ENCODE measurements around the gene APOBEC3H. TPM values are rescaled to one million over a fixed set of nuclear protein-coding genes. Genes with fewer than 3 reads are reported as not detected.

The APOBEC3H gene
- total and polyA plus RNA-seq, 9 of the 15 experiments (the other 6 are each of a cell fraction or from before 2014, with no cell fraction given) = 0.10 to 0.21 TPM; not detected in 7

DNA sequence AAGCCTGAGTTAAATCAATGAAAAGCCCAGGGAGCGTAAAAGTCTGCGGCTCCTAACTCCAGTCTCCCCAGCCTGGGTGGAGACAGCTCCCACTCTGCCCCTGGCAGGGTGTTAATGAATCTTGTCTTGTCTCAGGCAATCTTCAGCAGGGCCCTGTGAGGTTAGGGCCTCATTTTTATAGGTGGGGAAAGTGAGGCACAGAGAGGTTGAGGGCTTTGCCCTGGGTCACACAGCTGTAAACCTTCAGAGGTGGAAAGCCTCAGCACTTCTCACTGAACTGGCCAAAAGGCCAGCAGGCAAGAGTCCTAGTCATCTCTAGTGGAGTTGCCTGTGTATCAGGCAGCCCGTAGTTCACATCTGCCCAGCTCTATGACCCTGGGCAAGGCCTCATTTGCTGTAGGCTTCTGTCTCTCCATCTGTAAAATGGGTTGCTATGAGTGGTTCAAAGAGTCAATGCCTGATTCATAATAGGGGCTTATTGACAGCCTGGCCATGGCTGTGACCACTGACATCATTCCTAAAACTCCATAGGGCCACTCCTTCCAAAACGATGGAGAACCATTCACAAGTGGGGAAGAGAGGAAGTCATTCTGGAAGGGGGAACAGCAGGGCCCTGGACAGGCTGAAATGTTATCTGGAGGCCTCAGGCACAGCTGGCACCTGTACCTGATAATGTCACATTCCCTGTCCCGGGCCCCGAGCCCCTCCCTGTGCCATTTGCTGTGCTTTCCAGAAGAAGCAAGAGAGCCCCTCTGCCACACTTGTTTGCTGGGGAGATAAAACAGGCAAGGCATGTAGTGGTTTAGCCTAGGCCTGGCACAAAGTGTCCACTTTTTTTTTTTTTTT is 49.4 kb downstream of the APOBEC3H start (continued):
- TF ChIP-seq, protein P1, sequence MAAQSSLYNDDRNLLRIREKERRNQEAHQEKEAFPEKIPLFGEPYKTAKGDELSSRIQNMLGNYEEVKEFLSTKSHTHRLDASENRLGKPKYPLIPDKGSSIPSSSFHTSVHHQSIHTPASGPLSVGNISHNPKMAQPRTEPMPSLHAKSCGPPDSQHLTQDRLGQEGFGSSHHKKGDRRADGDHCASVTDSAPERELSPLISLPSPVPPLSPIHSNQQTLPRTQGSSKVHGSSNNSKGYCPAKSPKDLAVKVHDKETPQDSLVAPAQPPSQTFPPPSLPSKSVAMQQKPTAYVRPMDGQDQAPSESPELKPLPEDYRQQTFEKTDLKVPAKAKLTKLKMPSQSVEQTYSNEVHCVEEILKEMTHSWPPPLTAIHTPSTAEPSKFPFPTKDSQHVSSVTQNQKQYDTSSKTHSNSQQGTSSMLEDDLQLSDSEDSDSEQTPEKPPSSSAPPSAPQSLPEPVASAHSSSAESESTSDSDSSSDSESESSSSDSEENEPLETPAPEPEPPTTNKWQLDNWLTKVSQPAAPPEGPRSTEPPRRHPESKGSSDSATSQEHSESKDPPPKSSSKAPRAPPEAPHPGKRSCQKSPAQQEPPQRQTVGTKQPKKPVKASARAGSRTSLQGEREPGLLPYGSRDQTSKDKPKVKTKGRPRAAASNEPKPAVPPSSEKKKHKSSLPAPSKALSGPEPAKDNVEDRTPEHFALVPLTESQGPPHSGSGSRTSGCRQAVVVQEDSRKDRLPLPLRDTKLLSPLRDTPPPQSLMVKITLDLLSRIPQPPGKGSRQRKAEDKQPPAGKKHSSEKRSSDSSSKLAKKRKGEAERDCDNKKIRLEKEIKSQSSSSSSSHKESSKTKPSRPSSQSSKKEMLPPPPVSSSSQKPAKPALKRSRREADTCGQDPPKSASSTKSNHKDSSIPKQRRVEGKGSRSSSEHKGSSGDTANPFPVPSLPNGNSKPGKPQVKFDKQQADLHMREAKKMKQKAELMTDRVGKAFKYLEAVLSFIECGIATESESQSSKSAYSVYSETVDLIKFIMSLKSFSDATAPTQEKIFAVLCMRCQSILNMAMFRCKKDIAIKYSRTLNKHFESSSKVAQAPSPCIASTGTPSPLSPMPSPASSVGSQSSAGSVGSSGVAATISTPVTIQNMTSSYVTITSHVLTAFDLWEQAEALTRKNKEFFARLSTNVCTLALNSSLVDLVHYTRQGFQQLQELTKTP (IDR thresholded peaks at IDR 0.05; ENCODE audit: low read depth in 1 of 2, partially characterized antibody in 2 of 2) = no peak
- TF ChIP-seq BRD9 (IDR thresholded peaks at IDR 0.05; ENCODE audit: low read depth, partially characterized antibody) = no peak
- peak; percentile 90; the same call in 1 of the 2 replicates for TF ChIP-seq SMARCA5 (IDR thresholded peaks at IDR 0.05)
- TF ChIP-seq NCOR1 (IDR thresholded peaks at IDR 0.05) = no peak
- no peak for TF ChIP-seq ZNF507 (tag; conservative IDR thresholded peaks at IDR 0.05)
- TF ChIP-seq, protein P2, sequence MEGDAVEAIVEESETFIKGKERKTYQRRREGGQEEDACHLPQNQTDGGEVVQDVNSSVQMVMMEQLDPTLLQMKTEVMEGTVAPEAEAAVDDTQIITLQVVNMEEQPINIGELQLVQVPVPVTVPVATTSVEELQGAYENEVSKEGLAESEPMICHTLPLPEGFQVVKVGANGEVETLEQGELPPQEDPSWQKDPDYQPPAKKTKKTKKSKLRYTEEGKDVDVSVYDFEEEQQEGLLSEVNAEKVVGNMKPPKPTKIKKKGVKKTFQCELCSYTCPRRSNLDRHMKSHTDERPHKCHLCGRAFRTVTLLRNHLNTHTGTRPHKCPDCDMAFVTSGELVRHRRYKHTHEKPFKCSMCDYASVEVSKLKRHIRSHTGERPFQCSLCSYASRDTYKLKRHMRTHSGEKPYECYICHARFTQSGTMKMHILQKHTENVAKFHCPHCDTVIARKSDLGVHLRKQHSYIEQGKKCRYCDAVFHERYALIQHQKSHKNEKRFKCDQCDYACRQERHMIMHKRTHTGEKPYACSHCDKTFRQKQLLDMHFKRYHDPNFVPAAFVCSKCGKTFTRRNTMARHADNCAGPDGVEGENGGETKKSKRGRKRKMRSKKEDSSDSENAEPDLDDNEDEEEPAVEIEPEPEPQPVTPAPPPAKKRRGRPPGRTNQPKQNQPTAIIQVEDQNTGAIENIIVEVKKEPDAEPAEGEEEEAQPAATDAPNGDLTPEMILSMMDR (IDR thresholded peaks at IDR 0.05 in 2 of 3, conservative IDR thresholded peaks at IDR 0.05 in 1 of 3; ENCODE audit: insufficient read depth in 2 of 3, low read depth in 1 of 3, low read length in 3 of 3) = no peak
- TF ChIP-seq ZNF780A (CRISPR knock-in tag; IDR thresholded peaks at IDR 0.05) = no peak
- no peak for TF ChIP-seq ZNF133 (CRISPR knock-in tag; IDR thresholded peaks at IDR 0.05)
- peak; percentile 90 for TF ChIP-seq BCOR (IDR thresholded peaks at IDR 0.05)
- TF ChIP-seq, protein P3, sequence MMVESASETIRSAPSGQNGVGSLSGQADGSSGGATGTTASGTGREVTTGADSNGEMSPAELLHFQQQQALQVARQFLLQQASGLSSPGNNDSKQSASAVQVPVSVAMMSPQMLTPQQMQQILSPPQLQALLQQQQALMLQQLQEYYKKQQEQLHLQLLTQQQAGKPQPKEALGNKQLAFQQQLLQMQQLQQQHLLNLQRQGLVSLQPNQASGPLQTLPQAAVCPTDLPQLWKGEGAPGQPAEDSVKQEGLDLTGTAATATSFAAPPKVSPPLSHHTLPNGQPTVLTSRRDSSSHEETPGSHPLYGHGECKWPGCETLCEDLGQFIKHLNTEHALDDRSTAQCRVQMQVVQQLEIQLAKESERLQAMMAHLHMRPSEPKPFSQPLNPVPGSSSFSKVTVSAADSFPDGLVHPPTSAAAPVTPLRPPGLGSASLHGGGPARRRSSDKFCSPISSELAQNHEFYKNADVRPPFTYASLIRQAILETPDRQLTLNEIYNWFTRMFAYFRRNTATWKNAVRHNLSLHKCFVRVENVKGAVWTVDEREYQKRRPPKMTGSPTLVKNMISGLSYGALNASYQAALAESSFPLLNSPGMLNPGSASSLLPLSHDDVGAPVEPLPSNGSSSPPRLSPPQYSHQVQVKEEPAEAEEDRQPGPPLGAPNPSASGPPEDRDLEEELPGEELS (CRISPR knock-in tag; IDR thresholded peaks at IDR 0.05; ENCODE audit: borderline replicate concordance) = no peak
- no peak for TF ChIP-seq FOXK1 (CRISPR knock-in tag; IDR thresholded peaks at IDR 0.05; ENCODE audit: borderline replicate concordance)
- peak; percentile 6; the same call in 1 of the 2 replicates for TF ChIP-seq CBFA2T3 (IDR thresholded peaks at IDR 0.05)
- TF ChIP-seq ZFP36 (IDR thresholded peaks at IDR 0.05; ENCODE audit: low read depth, low read length, partially characterized antibody) = peak; percentile 89
- no peak for TF ChIP-seq CEBPG (CRISPR knock-in tag; IDR thresholded peaks at IDR 0.05)
- no peak for TF ChIP-seq CEBPG (tag; conservative IDR thresholded peaks at IDR 0.05 in 1 of 2, IDR thresholded peaks at IDR 0.05 in 1 of 2)

All from K562 (cell line).